MV-4-11 (cell line): Measurements from ENCODE around the gene RDM1.

Experiments used
- DNase-seq: peaks from one replicate; lab custom pipeline; 2025; lab: John Stamatoyannopoulos, UW

The RDM1 gene

GRCh38 chr17:35870906-35871819, 59.4 kb downstream of the RDM1 start:
- peak; percentile 20 for DNase-seq

- DNase-seq, result no peak
Observed at GRCh38 chr17:35868737-35869136, 61.8 kb downstream of the RDM1 start, which contains the start of gene HEATR9. TSS of gene HEATR9 (minus strand) at chr17:35868891. CDS start at chr17:35868742, 149 bp downstream.
